Measurements from ENCODE around the gene RAB32.

The RAB32 gene

GRCh38 chr6:146498309-146498708 is 45.3 kb upstream of the RAB32 start:
- Histone ChIP-seq H3K36me3 (ENCODE audit: control insufficient read depth in 2 of 2, insufficient read depth in 1 of 2, low read length in 2 of 2) (no peaks in the 10 kb centered on the region), H3K9me3 (ENCODE audit: control insufficient read depth, insufficient read depth, low read depth, low read length) (no peaks in the 10 kb centered on the region), H3K27ac (ENCODE audit: extremely low read depth, low read depth, low read length) (no peak overlapping the region), H3K4me1 (ENCODE audit: control insufficient read depth, insufficient read depth, low read length) (no peaks in the 10 kb centered on the region), H3K4me3 (ENCODE audit: low read depth, low read length) (no peak overlapping the region)
- TF ChIP-seq ZNF140 (tag by site-specific recombination; IDR thresholded peaks at IDR 0.05) (no peak), BCL6B (tag by site-specific recombination; IDR thresholded peaks at IDR 0.05) (no peak), ZNF548 (tag by site-specific recombination; IDR thresholded peaks at IDR 0.05) (no peak), ZNF23 (tag by site-specific recombination; IDR thresholded peaks at IDR 0.05; ENCODE audit: borderline replicate concordance) (no peak), ZNF292 (tag by site-specific recombination; IDR thresholded peaks at IDR 0.05; ENCODE audit: borderline replicate concordance, low read depth) (no peak), ZSCAN16 (tag by site-specific recombination; IDR thresholded peaks at IDR 0.05) (no peak), TCF7L2 (IDR thresholded peaks at IDR 0.05; ENCODE audit: borderline replicate concordance, low read depth, low read length) (no peak), ZBTB20 (tag by site-specific recombination; IDR thresholded peaks at IDR 0.05) (no peak), ZSCAN4 (tag by site-specific recombination; IDR thresholded peaks at IDR 0.05) (no peak), ZBTB21 (tag by site-specific recombination; IDR thresholded peaks at IDR 0.05) (no peak)
- ChIA-PET CTCF (no interaction called here), POLR2A (no interaction called here)

GRCh38 chr6:146503096-146503495 is 40.5 kb upstream of the RAB32 start:
- Histone ChIP-seq H3K36me3 (ENCODE audit: control insufficient read depth in 2 of 2, insufficient read depth in 1 of 2, low read length in 2 of 2) (no peaks in the 10 kb centered on the region), H3K27ac (ENCODE audit: extremely low read depth, low read depth, low read length) (no peak overlapping the region), H3K9me3 (ENCODE audit: control insufficient read depth, insufficient read depth, low read depth, low read length) (no peaks in the 10 kb centered on the region), H3K4me1 (ENCODE audit: control insufficient read depth, insufficient read depth, low read length) (no peaks in the 10 kb centered on the region), H3K4me3 (ENCODE audit: low read depth, low read length) (no peak overlapping the region)
- POLR2A ChIA-PET = no interaction called here
- no peak for TF ChIP-seq ZSCAN23 (tag by site-specific recombination; IDR thresholded peaks at IDR 0.05)
- no peak for TF ChIP-seq ZNF560 (tag by site-specific recombination; IDR thresholded peaks at IDR 0.05; ENCODE audit: borderline replicate concordance)
- TF ChIP-seq SALL2 (tag by site-specific recombination; IDR thresholded peaks at IDR 0.05; ENCODE audit: borderline replicate concordance) = no peak
- TF ChIP-seq ZNF248 (tag by site-specific recombination; IDR thresholded peaks at IDR 0.05) = no peak
- TF ChIP-seq ZNF701 (tag by site-specific recombination; IDR thresholded peaks at IDR 0.05) = no peak
- TF ChIP-seq ZNF654 (tag by site-specific recombination; IDR thresholded peaks at IDR 0.05; ENCODE audit: low read depth) = no peak
- TF ChIP-seq ZNF169 (tag by site-specific recombination; IDR thresholded peaks at IDR 0.05) = no peak
- no peak for TF ChIP-seq REPIN1 (tag by site-specific recombination; IDR thresholded peaks at IDR 0.05; ENCODE audit: low read depth)
- TF ChIP-seq ZNF426 (tag by site-specific recombination; IDR thresholded peaks at IDR 0.05) = no peak
- no peak for TF ChIP-seq ZNF416 (tag by site-specific recombination; IDR thresholded peaks at IDR 0.05)
- no peak for TF ChIP-seq ZNF521 (tag by site-specific recombination; IDR thresholded peaks at IDR 0.05)
- no peak for TF ChIP-seq ZNF670 (tag by site-specific recombination; IDR thresholded peaks at IDR 0.05; ENCODE audit: low read depth)
- no peak for TF ChIP-seq OSR2 (tag by site-specific recombination; IDR thresholded peaks at IDR 0.05)
- no peak for TF ChIP-seq MEIS1 (CRISPR knock-in tag; IDR thresholded peaks at IDR 0.05; ENCODE audit: borderline replicate concordance)
- no peak for TF ChIP-seq ZNF645 (tag by site-specific recombination; IDR thresholded peaks at IDR 0.05)
- TF ChIP-seq ZBTB1 (tag by site-specific recombination; IDR thresholded peaks at IDR 0.05) = no peak
- TF ChIP-seq FEZF1 (tag by site-specific recombination; IDR thresholded peaks at IDR 0.05) = no peak
- TF ChIP-seq ZXDB (tag by site-specific recombination; IDR thresholded peaks at IDR 0.05) = no peak
- no peak for TF ChIP-seq ZNF433 (tag by site-specific recombination; IDR thresholded peaks at IDR 0.05; ENCODE audit: low read depth)
- TF ChIP-seq BCL11B (tag by site-specific recombination; IDR thresholded peaks at IDR 0.05; ENCODE audit: low read depth) = no peak
- CTCF ChIA-PET = no interaction called here

Data from HEK293 (cell line).